Right lobe of liver (tissue), 6 donors: ENCODE data around the gene TRIM50. TPM values are rescaled to one million over a fixed set of nuclear protein-coding genes. Genes with fewer than 3 reads are reported as not detected.
A peak's percentile ranks its signal among the peaks of the same experiment; 100 is the strongest.
"Not testable (repeated sequence)": the region's sequence is repeated elsewhere in the genome, so short reads cannot be mapped to it uniquely, and the experiment has no call there.

Experiments
- ATAC-seq, 4 donors: fragments of 200-7000 bp; cut with Tn5 transposase; one replicate each; pipeline ENCODE4 v1.9.1; 2020; ENCODE audit warnings: mild to moderate bottlenecking in 4 of 4, moderate library complexity in 4 of 4
- DNase-seq, 3 donors: peaks; one replicate each; pipeline ENCODE4 v3.0.0-alpha.2; 2020
- H3K27ac ChIP-seq, 3 donors: fragments of 200-600 bp; one replicate each; pipeline ENCODE4 v1.8.0; 2022
- H3K27me3 ChIP-seq, 2 donors: fragments of 200-600 bp; one replicate each; pipeline ENCODE4 v1.8.0; 2022
- H3K36me3 ChIP-seq, 4 donors: fragments of 200-600 bp; sonication (generic) in 1 of 4; one replicate each; pipeline versions ENCODE4 v1.5.1 to v1.8.0; 2017 to 2022; ENCODE audit warnings: control low read depth in 1 of 4
- H3K4me1 ChIP-seq, 4 donors: fragments of 200-600 bp; sonication (generic) in 1 of 4; one replicate each; pipeline versions ENCODE4 v1.5.1 to v1.8.0; 2017 to 2022; ENCODE audit warnings: control low read depth in 1 of 4
- H3K4me3 ChIP-seq, 3 donors: fragments of 200-600 bp; one replicate each; pipeline ENCODE4 v1.8.0; 2022
- H3K9me3 ChIP-seq, 4 donors: fragments of 200-600 bp; sonication (generic) in 1 of 4; one replicate each; pipeline versions ENCODE4 v1.5.1 to v1.8.0; 2017 to 2022; ENCODE audit warnings: control low read depth in 1 of 4
- WGBS: methylation state at CpG from one replicate; pipeline ENCODE4 v1.1.6; 2018; ENCODE audit warnings: low coverage, low lambda C conversion rate; ENCODE audit not compliant: insufficient coverage; ENCODE audit errors: missing lambda C conversion rate; 5-methylcytosine and 5-hydroxymethylcytosine counted together
- intact Hi-C, 2 donors: fragments of 100-400 bp; cut with DNase I; formaldehyde crosslinking; loops; one replicate each; pipeline versions ENCODE4 v1.11.2 to v1.14.1; 2022
- small RNA-seq, 2 experiments: library from RNA; depleted of rRNA; stranded (forward); fragments of <200 nt; gene quantifications; one replicate each; pipeline ENCODE3, GENCODE V24; 2016
- total RNA-seq, 6 experiments: library from RNA; depleted of rRNA in 2 of 6; stranded (reverse); fragments of >200 nt in 2 of 6; fragmentation: NEBNext Ultra II Directional in 3 of 6; extraction: Animal tissue kit (Norgen Biotek cat#: 25700) in 3 of 6; gene quantifications; one replicate each; pipeline versions ENCODE4 v1.1.0 to v1.2.4, GENCODE V29; 2016 to 2023
- donor health status: DM: no; HTN: yes; CAD: no.
- donor health status: DM: no; HTN: no; CAD: no.
- donor health status: DM: no; HTN: no; CAD: no.
- donor health status: DM: no; HTN: yes; CAD: no.
- donor health status: DM: no; HTN: yes; CAD: no.

TRIM50 gene
- total RNA-seq, 6 experiments from 2014 or later = 0.11 to 0.56 TPM; not detected in 4

DNA sequence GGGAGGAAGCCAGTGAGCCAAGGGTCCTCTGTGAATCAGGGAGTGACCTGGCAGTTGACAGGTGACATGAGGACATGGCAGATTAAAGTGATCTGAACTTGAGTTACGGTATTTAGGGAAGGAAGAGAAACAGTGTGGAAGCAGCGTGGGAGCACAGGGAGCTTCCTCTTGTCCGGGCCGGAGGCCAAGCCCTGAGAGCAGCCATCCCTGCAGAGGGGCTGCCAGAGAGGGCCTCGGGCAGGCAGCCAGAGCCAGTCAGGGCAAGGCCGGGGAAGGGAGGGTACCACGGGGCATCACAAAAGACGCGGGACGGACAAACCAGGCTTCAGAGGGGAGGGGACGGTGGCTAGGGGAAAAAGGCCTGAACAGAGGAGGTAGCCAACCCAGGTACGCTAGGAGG, 28.1 kb downstream of the TRIM50 start:
- H3K4me1 ChIP-seq, H3K9me3 ChIP-seq, H3K27ac ChIP-seq, intact Hi-C loops, H3K27me3 ChIP-seq, H3K36me3 ChIP-seq, H3K4me3 ChIP-seq: not testable (repeated sequence)
- WGBS = 42% methylated on average over 5 of the region's 12 CpGs
- ATAC-seq (peak in 3 of 4 donors; percentile 15 to 44 (median 23)), DNase-seq (peak in 1 of 3 donors; percentile 28)

DNA sequence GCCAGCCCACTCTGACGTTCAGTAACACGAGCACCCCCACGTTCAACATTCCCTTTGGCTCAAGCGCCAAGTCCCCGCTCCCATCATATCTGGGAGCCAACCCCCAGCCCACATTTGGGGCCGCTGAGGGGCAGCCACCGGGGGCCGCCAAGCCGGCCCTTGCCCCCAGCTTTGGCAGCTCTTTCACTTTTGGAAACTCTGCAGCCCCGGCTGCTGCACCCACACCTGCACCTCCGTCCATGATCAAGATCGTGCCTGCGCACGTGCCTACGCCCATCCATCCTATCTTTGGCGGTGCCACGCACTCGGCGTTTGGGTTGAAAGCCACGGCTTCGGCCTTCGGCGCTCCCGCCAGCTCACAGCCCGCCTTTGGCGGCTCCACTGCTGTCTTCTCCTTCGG, 30.2 kb downstream of the TRIM50 start:
- not testable (repeated sequence) for H3K4me1 ChIP-seq, ATAC-seq
- WGBS = 71% methylated on average over 3 of the region's 27 CpGs

GRCh38 chr7:73297235-73297634, 30.6 kb downstream of the TRIM50 start:
- H3K4me3 ChIP-seq, H3K27me3 ChIP-seq, H3K9me3 ChIP-seq, H3K27ac ChIP-seq, H3K4me1 ChIP-seq, intact Hi-C loops, ATAC-seq, H3K36me3 ChIP-seq, DNase-seq: not testable (repeated sequence)
- WGBS = no CpG with 5 or more reads among the region's 13 CpGs

More for the DNA sequence above, 30.2 kb downstream of the TRIM50 start:
- DNase-seq, H3K27me3 ChIP-seq, H3K9me3 ChIP-seq, H3K4me3 ChIP-seq, intact Hi-C loops, H3K27ac ChIP-seq, H3K36me3 ChIP-seq: not testable (repeated sequence)

DNA sequence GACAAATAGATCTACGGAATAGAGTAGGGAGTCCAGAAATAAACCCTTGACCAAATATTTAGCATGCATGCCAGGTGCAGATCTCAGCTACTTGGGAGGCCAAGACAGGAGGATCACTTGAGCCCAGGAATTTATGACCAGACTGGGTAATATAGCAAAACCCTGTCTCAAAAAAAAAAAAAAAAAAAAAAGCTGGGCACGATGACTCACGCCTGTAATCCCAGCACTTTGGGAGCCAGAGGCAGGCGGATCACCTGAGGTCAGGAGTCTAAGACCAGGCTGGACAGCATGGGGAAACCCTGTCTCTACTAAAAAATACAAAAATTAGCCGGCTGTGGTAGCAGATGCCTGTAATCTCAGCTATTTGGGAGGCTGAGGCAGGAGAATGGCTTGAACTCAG, 50.7 kb downstream of the TRIM50 start:
- intact Hi-C loops, H3K27ac ChIP-seq, H3K27me3 ChIP-seq, H3K4me1 ChIP-seq, H3K4me3 ChIP-seq, H3K9me3 ChIP-seq, H3K36me3 ChIP-seq, DNase-seq, ATAC-seq: not testable (repeated sequence)
- WGBS = 50% methylated on average over 1 of the region's 5 CpGs

GRCh38 chr7:73267813-73268212, 60.1 kb downstream of the TRIM50 start:
- DNase-seq, H3K27ac ChIP-seq, H3K27me3 ChIP-seq, H3K9me3 ChIP-seq, intact Hi-C loops, ATAC-seq, H3K36me3 ChIP-seq, H3K4me3 ChIP-seq, H3K4me1 ChIP-seq: not testable (repeated sequence)
- WGBS = no CpG with 5 or more reads among the region's 4 CpGs

- intact Hi-C loops, H3K9me3 ChIP-seq, DNase-seq, H3K27me3 ChIP-seq, ATAC-seq, H3K4me3 ChIP-seq, H3K27ac ChIP-seq, H3K36me3 ChIP-seq, H3K4me1 ChIP-seq: not testable (repeated sequence)
- WGBS = no CpG with 5 or more reads among the region's 22 CpGs
These were observed 61.0 kb downstream of the TRIM50 start for GRCh38 chr7:73266719-73267368.

Small RNA genes lying within 50 kb of the gene (small RNA-seq; reads per million reads assigned to genes)
- gene RNU6-1080P = 0 reads per million in 2 experiments

Other genes starting within 250 kb of the TRIM50 start
- gene SPDYE9, start 242.0 kb downstream of the TRIM50 start, total RNA-seq = not detected
- gene NSUN5, start 19.3 kb downstream of the TRIM50 start, total RNA-seq = 10 to 100 TPM in 2 of 6 experiments, 1 to 10 TPM in 4; 7.5 to 16.8 (median 9.2) TPM
- not detected for gene FKBP6, start 79 bp upstream of the TRIM50 start, total RNA-seq
- under 1 TPM in 2 of 6 experiments, not detected in 4; 0.09 to 0.27 TPM for gene FZD9, start 105.7 kb upstream of the TRIM50 start, total RNA-seq
- 10 to 100 TPM; 19.3 to 26.2 (median 25.0) TPM for gene BAZ1B, start 194.2 kb upstream of the TRIM50 start, total RNA-seq
- 10 to 100 TPM; 19.3 to 45.6 (median 21.3) TPM for gene BCL7B, start 229.6 kb upstream of the TRIM50 start, total RNA-seq